ENCODE measurements around the gene MCM5.
"Not testable (repeated sequence)": the region's sequence is repeated elsewhere in the genome, so short reads cannot be mapped to it uniquely, and the experiment has no call there.

DNA sequence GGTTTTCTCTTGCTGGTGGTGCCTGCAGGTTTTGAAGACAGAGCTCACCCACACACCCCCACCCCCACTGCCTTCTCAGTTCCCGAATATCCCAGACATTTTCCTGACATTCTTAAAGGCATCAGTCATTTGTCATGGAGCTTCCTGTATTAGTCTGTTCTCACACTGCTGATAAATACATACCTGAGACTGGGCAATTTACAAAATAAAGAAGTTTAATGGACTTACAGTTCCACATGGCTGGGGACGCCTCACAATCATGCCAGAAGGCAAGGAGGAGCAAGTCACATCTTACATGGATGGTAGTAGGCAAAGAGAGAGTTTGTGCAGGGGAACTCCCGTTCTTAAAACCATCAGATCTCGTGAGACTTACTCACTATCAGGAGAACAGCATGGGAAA is 71.6 kb downstream of the MCM5 start:
- not testable (repeated sequence) for TF ChIP-seq POLR2AphosphoS5 (IDR thresholded peaks at IDR 0.05; ENCODE audit: low read depth, low read length); SPI1 (IDR thresholded peaks at IDR 0.05; ENCODE audit: low read depth, low read length); POLR2A (IDR thresholded peaks at IDR 0.05; ENCODE audit: low read depth, low read length); PAX5 (IDR thresholded peaks at IDR 0.05; ENCODE audit: insufficient read depth, low read length, severe bottlenecking); POU2F2 (IDR thresholded peaks at IDR 0.05; ENCODE audit: low read depth, low read length); TAF1 (IDR thresholded peaks at IDR 0.05; ENCODE audit: low read depth, low read length)
